ENCODE measurements around the gene REEP1. TPM values are rescaled to one million over a fixed set of nuclear protein-coding genes. Genes with fewer than 3 reads are reported as not detected.
A peak's percentile ranks its signal among the peaks of the same experiment; 100 is the strongest.

REEP1 gene
- total RNA-seq = 12.0 and 14.2 TPM in 2 replicates
- long read RNA-seq, transcript REEP1-201 (7 exons, 3,857 nt) = major isoform, 15 of 25 reads
- long read RNA-seq, partial matches to known transcripts = 2 of 25 reads
- long read RNA-seq, other reads (novel, unspliced or antisense) = 6 of 25 reads

DNA sequence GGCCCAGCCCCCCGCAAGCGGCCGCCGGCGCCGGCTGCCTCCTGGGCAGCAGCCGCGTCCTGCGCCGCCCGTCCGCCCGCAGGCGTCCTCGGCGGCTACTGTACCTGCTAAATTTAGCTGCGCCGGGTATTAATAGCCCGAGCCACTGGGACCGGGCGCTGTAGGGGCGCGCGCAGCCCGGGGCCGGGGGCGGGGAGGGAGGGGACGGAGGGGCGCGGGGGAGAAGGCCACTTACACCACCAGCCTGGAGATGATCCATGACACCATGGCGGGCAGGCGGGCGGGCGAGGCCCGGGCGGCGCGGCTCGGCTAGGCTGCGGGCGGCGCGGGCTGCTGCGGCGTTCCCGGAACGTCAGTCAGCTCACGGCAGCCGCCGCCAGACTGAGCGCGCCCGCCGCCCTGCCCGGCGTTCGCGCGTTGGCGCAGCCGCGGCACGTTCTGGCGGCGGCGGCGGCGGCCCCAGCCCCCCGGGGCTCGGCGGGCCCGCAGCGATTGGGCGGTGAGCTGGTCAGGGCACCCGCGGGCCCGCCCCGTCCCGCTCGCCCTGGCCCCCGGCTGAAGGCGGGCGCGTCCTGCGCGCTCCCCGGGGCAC lies at the start of gene REEP1:
TSS of gene REEP1 (minus strand) at position 383 of the 592 bp plus-strand sequence. CDS start at position 267, 116 bp downstream.
- peak within 1 kb of the TSS; percentile 92 for H3K27ac Mint-ChIP-seq
- peaks cover 5% of the 10 kb centered on the region for H3K9me3 Mint-ChIP-seq (ENCODE audit: low read depth)
- peaks cover 11% of the 10 kb centered on the region for H3K4me1 Mint-ChIP-seq (ENCODE audit: low read depth)
- no peaks in the 10 kb centered on the region for H3K36me3 Mint-ChIP-seq (ENCODE audit: insufficient read depth)
- H3K27me3 Mint-ChIP-seq = peaks cover 73% of the 10 kb centered on the region
- peak; percentile 34 for DNase-seq (ENCODE audit: low spot score, unreplicated experiment)
- H3K4me3 Mint-ChIP-seq (ENCODE audit: low read depth) = peak within 1 kb of the TSS; percentile 89
- no peak for TF ChIP-seq CTCF (IDR thresholded peaks at IDR 0.05; ENCODE audit: unreplicated experiment)

- Mint-ChIP-seq H3K9me3 (ENCODE audit: low read depth) (no peaks in the 10 kb centered on the region), H3K4me1 (ENCODE audit: low read depth) (no peaks in the 10 kb centered on the region), H3K27me3 (no peaks in the 10 kb centered on the region), H3K27ac (no peak overlapping the region), H3K4me3 (ENCODE audit: low read depth) (no peak overlapping the region), H3K36me3 (ENCODE audit: insufficient read depth) (no peaks in the 10 kb centered on the region)
- no peak for TF ChIP-seq CTCF (IDR thresholded peaks at IDR 0.05; ENCODE audit: unreplicated experiment)
- DNase-seq (ENCODE audit: low spot score, unreplicated experiment) = no peak
Observed at GRCh38 chr2:86383844-86384243, 46.4 kb upstream of the REEP1 start.

- peaks cover 3% of the 10 kb centered on the region for H3K27me3 Mint-ChIP-seq
- DNase-seq (ENCODE audit: low spot score, unreplicated experiment) = no peak
- H3K4me3 Mint-ChIP-seq (ENCODE audit: low read depth) = no peak overlapping the region
Observed at GRCh38 chr2:86382698-86383097, 45.3 kb upstream of the REEP1 start.

GRCh38 chr2:86382108-86382507 lies 44.7 kb upstream of the REEP1 start:
- H3K4me1 Mint-ChIP-seq (ENCODE audit: low read depth) = no peaks in the 10 kb centered on the region
- no peak overlapping the region for H3K27ac Mint-ChIP-seq
- no peak for DNase-seq (ENCODE audit: low spot score, unreplicated experiment)
- H3K9me3 Mint-ChIP-seq (ENCODE audit: low read depth) = no peaks in the 10 kb centered on the region
- H3K27me3 Mint-ChIP-seq = peaks cover 3% of the 10 kb centered on the region
- TF ChIP-seq CTCF (IDR thresholded peaks at IDR 0.05; ENCODE audit: unreplicated experiment) = no peak
- no peak overlapping the region for H3K4me3 Mint-ChIP-seq (ENCODE audit: low read depth)
- H3K36me3 Mint-ChIP-seq (ENCODE audit: insufficient read depth) = no peaks in the 10 kb centered on the region

More at GRCh38 chr2:86382698-86383097, 45.3 kb upstream of the REEP1 start:
- no peak for TF ChIP-seq CTCF (IDR thresholded peaks at IDR 0.05; ENCODE audit: unreplicated experiment)
- no peak overlapping the region for H3K27ac Mint-ChIP-seq
- H3K9me3 Mint-ChIP-seq (ENCODE audit: low read depth) = no peaks in the 10 kb centered on the region
- no peaks in the 10 kb centered on the region for H3K4me1 Mint-ChIP-seq (ENCODE audit: low read depth)
- no peaks in the 10 kb centered on the region for H3K36me3 Mint-ChIP-seq (ENCODE audit: insufficient read depth)

- no peak for DNase-seq (ENCODE audit: low spot score, unreplicated experiment)
- Mint-ChIP-seq H3K9me3 (ENCODE audit: low read depth) (no peaks in the 10 kb centered on the region), H3K4me3 (ENCODE audit: low read depth) (no peak overlapping the region), H3K27me3 (peaks cover 3% of the 10 kb centered on the region), H3K36me3 (ENCODE audit: insufficient read depth) (no peaks in the 10 kb centered on the region), H3K27ac (no peak overlapping the region), H3K4me1 (ENCODE audit: low read depth) (no peaks in the 10 kb centered on the region)
- TF ChIP-seq CTCF (IDR thresholded peaks at IDR 0.05; ENCODE audit: unreplicated experiment) = no peak
Observed at GRCh38 chr2:86378469-86378868, 41.0 kb upstream of the REEP1 start.
